PFSK-1 (cell line): ENCODE results near the gene ANAPC16.

Experiments
- FOXP2 ChIP-seq: optimal IDR thresholded peaks from 2 replicates; pipeline ENCODE3; 2011; ENCODE audit warnings: borderline replicate concordance, control low read depth, inconsistent platforms; ENCODE audit not compliant: insufficient read depth; ENCODE audit errors: extremely low read length, extremely low read depth
- REST ChIP-seq, 2 experiments: IDR thresholded peaks; 2 replicates each; pipeline versions ENCODE4 v1.6.1 to v1.8.0; 2011 to 2012; ENCODE audit warnings: low read depth in 2 of 2, low read length in 2 of 2, control low read depth in 1 of 2, inconsistent platforms in 1 of 2, mild to moderate bottlenecking in 1 of 2, moderate library complexity in 1 of 2; ENCODE audit not compliant: insufficient read depth in 1 of 2
- SIN3A ChIP-seq: IDR thresholded peaks from 2 replicates; pipeline ENCODE4 v1.6.1; 2012; ENCODE audit warnings: mild to moderate bottlenecking, low read length, moderate library complexity, borderline replicate concordance; ENCODE audit not compliant: insufficient read depth

- TF ChIP-seq REST (IDR thresholded peaks at IDR 0.05; ENCODE audit: insufficient read depth in 1 of 2, low read depth in 2 of 2, low read length in 2 of 2) (no peak), SIN3A (no peak), FOXP2 (no peak)
Observed at GRCh38 chr10:72274213-72274729, 58.5 kb downstream of the ANAPC16 start.
